ENCODE results near the gene MYO19.

Gene MYO19

DNA sequence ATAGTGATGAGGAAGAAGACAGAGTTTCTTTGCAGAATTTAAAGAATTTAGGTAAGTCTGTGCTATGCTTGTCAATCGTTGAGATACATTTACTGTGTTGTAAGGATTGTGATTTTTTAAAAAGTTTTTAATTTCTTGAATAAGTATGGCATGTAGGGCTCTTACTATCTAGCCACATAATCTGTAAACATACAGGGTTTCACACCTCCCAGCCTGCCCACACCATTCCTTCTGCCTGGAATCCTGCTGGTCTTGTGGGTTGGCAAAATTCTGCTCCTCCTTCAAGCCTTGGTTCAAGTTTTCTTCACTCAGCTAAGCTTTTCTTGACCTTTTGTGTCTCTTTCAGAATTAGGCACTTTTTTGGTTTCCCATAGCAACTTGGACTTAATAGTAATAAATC, 40.7 kb downstream of the MYO19 start:
- Histone ChIP-seq H3K36me3 (ENCODE audit: insufficient read depth, low read length) (peaks cover 69% of the 10 kb centered on the region), H3K4me1 (ENCODE audit: insufficient read depth, low read length, poor library complexity, severe bottlenecking) (peaks cover 5% of the 10 kb centered on the region), H3K4me2 (ENCODE audit: low read depth, low read length, poor library complexity, severe bottlenecking) (no peak overlapping the region), H3K9me3 (ENCODE audit: insufficient read depth, low read depth, low read length) (no peaks in the 10 kb centered on the region), H3K27me3 (ENCODE audit: insufficient read depth, low read length, poor library complexity, severe bottlenecking) (no peaks in the 10 kb centered on the region), H3K4me3 (ENCODE audit: low read length, poor library complexity, severe bottlenecking) (no peak overlapping the region), H2AFZ (ENCODE audit: low read length) (no peak overlapping the region), H3K9ac (ENCODE audit: low read depth, low read length, poor library complexity, severe bottlenecking) (no peak overlapping the region), H3K79me2 (ENCODE audit: insufficient read depth, low read length) (peaks cover 40% of the 10 kb centered on the region), H3F3A (ENCODE audit: low read depth) (no peaks in the 10 kb centered on the region; the same call in 1 of the 2 replicates), H3K9me2 (replicated peaks; ENCODE audit: low read depth, low read length) (no peaks in the 10 kb centered on the region), H4K20me1 (ENCODE audit: insufficient read depth, low read length, poor library complexity, severe bottlenecking) (peaks cover 22% of the 10 kb centered on the region)
- TF ChIP-seq, protein P1, sequence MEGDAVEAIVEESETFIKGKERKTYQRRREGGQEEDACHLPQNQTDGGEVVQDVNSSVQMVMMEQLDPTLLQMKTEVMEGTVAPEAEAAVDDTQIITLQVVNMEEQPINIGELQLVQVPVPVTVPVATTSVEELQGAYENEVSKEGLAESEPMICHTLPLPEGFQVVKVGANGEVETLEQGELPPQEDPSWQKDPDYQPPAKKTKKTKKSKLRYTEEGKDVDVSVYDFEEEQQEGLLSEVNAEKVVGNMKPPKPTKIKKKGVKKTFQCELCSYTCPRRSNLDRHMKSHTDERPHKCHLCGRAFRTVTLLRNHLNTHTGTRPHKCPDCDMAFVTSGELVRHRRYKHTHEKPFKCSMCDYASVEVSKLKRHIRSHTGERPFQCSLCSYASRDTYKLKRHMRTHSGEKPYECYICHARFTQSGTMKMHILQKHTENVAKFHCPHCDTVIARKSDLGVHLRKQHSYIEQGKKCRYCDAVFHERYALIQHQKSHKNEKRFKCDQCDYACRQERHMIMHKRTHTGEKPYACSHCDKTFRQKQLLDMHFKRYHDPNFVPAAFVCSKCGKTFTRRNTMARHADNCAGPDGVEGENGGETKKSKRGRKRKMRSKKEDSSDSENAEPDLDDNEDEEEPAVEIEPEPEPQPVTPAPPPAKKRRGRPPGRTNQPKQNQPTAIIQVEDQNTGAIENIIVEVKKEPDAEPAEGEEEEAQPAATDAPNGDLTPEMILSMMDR (conservative IDR thresholded peaks at IDR 0.05; ENCODE audit: low read length): no peak
- no peak for TF ChIP-seq EZH2phosphoT487 (IDR thresholded peaks at IDR 0.05; ENCODE audit: borderline replicate concordance)

DNA sequence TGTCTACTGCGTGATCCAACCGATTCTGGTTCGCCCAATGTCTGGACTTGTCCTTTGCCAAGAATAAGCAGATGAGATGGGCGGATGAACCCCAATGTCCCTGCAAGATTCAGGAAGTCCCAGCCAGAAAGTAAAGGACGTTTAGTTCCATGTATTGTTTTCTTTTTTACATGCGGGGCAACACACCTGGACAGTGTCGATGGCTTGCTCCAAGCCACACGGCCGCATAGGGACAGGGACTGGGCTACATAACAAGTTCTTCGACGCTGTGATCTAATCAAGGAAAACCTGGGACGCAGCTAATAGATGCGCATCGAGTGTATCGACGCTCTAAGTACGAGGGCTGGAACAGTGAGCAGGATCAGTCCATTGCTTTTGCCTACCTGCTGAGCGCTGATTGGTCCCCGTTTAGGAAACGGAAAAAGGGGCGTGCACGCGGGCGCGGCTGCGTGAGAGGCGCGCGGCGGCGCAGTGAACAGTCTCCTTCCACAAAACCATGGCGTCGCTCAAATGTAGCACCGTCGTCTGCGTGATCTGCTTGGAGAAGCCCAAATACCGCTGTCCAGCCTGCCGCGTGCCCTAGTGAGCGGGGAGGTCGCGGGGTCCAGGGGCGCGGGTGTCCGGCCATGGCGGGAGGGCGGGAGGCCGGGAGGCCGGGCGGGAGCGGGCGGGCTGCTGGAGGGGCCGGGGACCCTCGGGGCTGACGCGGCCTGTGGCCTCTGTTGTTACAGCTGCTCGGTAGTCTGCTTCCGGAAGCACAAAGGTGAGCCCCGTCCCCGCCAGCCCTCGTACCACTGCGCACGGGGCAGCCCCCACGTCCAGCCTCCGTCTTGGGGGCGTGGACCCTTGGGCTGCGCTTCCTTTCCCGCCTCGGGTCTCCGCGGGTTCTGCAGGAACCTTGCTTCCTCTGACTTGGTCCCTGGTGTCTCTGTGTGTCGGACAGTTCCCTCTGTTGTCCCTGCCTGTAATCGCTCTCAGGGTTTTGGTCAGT, 48.2 kb downstream of the MYO19 start, which contains the start of gene ZNHIT3:
ZNHIT3 (plus strand) TSS at position 478 of the 991 bp plus-strand sequence; CDS start at position 497, 19 bp downstream.
- Histone ChIP-seq H4K20me1 (ENCODE audit: insufficient read depth, low read length, poor library complexity, severe bottlenecking) (peaks cover 36% of the 10 kb centered on the region), H3K9ac (ENCODE audit: low read depth, low read length, poor library complexity, severe bottlenecking) (peak within 1 kb of the TSS; percentile 83), H3F3A (ENCODE audit: low read depth) (no peaks in the 10 kb centered on the region), H3K9me3 (ENCODE audit: insufficient read depth, low read depth, low read length) (no peaks in the 10 kb centered on the region), H3K4me2 (ENCODE audit: low read depth, low read length, poor library complexity, severe bottlenecking) (peak within 1 kb of the TSS; percentile 92), H2AFZ (ENCODE audit: low read length) (peak within 1 kb of the TSS; percentile 90), H3K4me1 (ENCODE audit: insufficient read depth, low read length, poor library complexity, severe bottlenecking) (peaks cover 22% of the 10 kb centered on the region), H3K9me2 (replicated peaks; ENCODE audit: low read depth, low read length) (no peaks in the 10 kb centered on the region), H3K4me3 (ENCODE audit: low read length, poor library complexity, severe bottlenecking) (peak within 1 kb of the TSS; percentile 92), H3K27me3 (ENCODE audit: insufficient read depth, low read length, poor library complexity, severe bottlenecking) (no peaks in the 10 kb centered on the region), H3K36me3 (ENCODE audit: insufficient read depth, low read length) (peaks cover 3% of the 10 kb centered on the region), H3K79me2 (ENCODE audit: insufficient read depth, low read length) (peaks cover 50% of the 10 kb centered on the region)
- TF ChIP-seq, protein P1 (conservative IDR thresholded peaks at IDR 0.05; ENCODE audit: low read length): no peak
- TF ChIP-seq EZH2phosphoT487 (IDR thresholded peaks at IDR 0.05; ENCODE audit: borderline replicate concordance): no peak

DNA sequence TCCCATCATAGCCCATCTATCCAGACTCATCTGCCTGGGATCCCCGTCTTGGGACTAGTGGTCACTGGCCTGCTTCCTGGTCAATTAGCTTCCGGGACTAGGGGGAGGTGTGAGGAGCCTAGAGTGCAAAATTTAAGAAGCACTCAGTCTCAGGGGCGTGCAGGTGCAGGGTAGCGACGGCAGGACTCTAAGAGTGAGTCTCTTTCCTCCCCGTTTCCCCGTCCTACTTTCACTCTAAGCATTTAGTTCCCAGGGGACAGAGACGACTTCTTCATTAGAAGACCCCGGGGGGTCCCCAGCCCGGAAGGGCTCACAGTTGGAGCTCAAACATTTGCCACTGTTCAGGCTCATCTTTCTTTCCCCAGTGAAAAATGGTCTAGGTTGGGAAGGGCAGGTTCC, 48.9 kb downstream of the MYO19 start:
- TF ChIP-seq, protein P1 (conservative IDR thresholded peaks at IDR 0.05; ENCODE audit: low read length): no peak
- TF ChIP-seq EZH2phosphoT487 (IDR thresholded peaks at IDR 0.05; ENCODE audit: borderline replicate concordance): no peak
- Histone ChIP-seq H4K20me1 (ENCODE audit: insufficient read depth, low read length, poor library complexity, severe bottlenecking) (peaks cover 30% of the 10 kb centered on the region), H3K4me2 (ENCODE audit: low read depth, low read length, poor library complexity, severe bottlenecking) (peak overlapping the region; percentile 92), H3K36me3 (ENCODE audit: insufficient read depth, low read length) (peaks cover 3% of the 10 kb centered on the region; the same call in 1 of the 2 replicates), H2AFZ (ENCODE audit: low read length) (peak overlapping the region; percentile 90), H3K9me3 (ENCODE audit: insufficient read depth, low read depth, low read length) (no peaks in the 10 kb centered on the region), H3K27me3 (ENCODE audit: insufficient read depth, low read length, poor library complexity, severe bottlenecking) (no peaks in the 10 kb centered on the region), H3K4me3 (ENCODE audit: low read length, poor library complexity, severe bottlenecking) (peak overlapping the region; percentile 92), H3K4me1 (ENCODE audit: insufficient read depth, low read length, poor library complexity, severe bottlenecking) (peaks cover 22% of the 10 kb centered on the region), H3K9me2 (replicated peaks; ENCODE audit: low read depth, low read length) (no peaks in the 10 kb centered on the region), H3K79me2 (ENCODE audit: insufficient read depth, low read length) (peaks cover 43% of the 10 kb centered on the region), H3F3A (ENCODE audit: low read depth) (no peaks in the 10 kb centered on the region), H3K9ac (ENCODE audit: low read depth, low read length, poor library complexity, severe bottlenecking) (peak overlapping the region; percentile 83)
